ENCODE results near the gene TPP1.
A peak's percentile ranks its signal among the peaks of the same experiment; 100 is the strongest.

The TPP1 gene

GRCh38 chr11:6611092-6611962 lies 7.9 kb downstream of the TPP1 start:
- peak overlapping the region; percentile 80 for H3K4me3 ChIP-seq (ENCODE audit: low read depth, low read length)
- DNase-seq (ENCODE audit: low read depth): peak; percentile 51
- TF ChIP-seq, protein P1, sequence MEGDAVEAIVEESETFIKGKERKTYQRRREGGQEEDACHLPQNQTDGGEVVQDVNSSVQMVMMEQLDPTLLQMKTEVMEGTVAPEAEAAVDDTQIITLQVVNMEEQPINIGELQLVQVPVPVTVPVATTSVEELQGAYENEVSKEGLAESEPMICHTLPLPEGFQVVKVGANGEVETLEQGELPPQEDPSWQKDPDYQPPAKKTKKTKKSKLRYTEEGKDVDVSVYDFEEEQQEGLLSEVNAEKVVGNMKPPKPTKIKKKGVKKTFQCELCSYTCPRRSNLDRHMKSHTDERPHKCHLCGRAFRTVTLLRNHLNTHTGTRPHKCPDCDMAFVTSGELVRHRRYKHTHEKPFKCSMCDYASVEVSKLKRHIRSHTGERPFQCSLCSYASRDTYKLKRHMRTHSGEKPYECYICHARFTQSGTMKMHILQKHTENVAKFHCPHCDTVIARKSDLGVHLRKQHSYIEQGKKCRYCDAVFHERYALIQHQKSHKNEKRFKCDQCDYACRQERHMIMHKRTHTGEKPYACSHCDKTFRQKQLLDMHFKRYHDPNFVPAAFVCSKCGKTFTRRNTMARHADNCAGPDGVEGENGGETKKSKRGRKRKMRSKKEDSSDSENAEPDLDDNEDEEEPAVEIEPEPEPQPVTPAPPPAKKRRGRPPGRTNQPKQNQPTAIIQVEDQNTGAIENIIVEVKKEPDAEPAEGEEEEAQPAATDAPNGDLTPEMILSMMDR (conservative IDR thresholded peaks at IDR 0.05; ENCODE audit: low read depth, low read length): no peak

DNA sequence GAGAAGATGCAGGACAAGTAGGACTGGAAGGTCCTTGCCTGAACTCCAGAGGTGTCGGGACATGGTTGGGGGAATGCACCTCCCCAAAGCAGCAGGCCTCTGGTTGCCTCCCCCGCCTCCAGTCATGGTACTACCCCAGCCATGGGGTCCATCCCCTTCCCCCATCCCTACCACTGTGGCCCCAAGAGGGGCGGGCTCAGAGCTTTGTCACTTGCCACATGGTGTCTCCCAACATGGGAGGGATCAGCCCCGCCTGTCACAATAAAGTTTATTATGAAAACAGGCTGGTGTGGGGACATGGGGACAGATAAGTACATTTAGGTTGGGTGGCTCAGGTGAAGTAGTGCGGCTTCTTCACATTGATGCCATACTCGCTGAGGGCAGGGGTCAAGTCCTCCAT lies 8.6 kb downstream of the TPP1 start:
- TF ChIP-seq, protein P1 (conservative IDR thresholded peaks at IDR 0.05; ENCODE audit: low read depth, low read length): no peak
- DNase-seq (ENCODE audit: low read depth): no peak
- no peak overlapping the region for H3K4me3 ChIP-seq (ENCODE audit: low read depth, low read length)

DNA sequence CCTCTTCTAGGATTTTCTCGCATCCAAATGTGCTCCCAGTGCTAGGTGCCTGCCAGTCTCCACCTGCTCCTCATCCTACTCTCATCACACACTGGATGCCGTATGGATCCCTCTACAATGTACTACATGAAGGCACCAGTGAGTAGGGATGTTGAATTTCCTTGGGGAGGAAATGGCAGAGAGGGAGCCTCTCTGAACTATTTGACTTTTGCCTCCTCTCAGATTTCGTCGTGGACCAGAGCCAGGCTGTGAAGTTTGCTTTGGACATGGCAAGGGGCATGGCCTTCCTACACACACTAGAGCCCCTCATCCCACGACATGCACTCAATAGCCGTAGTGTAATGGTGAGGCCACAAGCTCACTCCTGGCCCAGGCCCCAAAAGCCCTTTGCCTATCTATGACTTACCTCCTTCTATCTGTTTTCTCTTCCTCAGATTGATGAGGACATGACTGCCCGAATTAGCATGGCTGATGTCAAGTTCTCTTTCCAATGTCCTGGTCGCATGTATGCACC lies 9.7 kb downstream of the TPP1 start:
- TF ChIP-seq, protein P1 (conservative IDR thresholded peaks at IDR 0.05; ENCODE audit: low read depth, low read length): no peak
- no peak overlapping the region for H3K4me3 ChIP-seq (ENCODE audit: low read depth, low read length)
- no peak for DNase-seq (ENCODE audit: low read depth)

DNA sequence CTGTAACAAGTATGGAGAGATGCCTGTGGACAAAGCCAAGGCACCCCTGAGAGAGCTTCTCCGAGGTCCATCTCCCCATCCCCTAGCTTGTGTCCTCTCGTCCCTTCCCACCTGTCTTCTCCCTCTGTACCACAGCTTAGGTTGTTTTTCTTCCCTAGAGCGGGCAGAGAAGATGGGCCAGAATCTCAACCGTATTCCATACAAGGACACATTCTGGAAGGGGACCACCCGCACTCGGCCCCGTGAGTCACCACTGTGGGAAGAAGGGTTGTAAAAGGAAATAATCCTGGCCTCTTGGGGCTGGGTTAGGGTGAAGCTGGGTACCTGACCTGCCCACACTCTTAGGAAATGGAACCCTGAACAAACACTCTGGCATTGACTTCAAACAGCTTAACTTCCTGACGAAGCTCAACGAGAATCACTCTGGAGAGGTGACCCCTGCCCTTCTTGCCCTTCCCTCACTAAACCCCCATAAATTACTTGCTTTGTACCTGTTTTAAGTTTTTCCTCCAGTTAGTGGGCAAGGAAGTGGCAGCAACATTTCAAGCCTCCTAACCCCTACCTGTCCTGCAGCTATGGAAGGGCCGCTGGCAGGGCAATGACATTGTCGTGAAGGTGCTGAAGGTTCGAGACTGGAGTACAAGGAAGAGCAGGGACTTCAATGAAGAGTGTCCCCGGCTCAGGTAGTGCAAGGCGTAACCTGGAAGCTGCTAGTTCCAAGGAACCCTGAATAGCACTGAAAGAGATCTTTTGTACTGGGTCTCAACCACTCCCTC lies 10.3 kb downstream of the TPP1 start:
- no peak for DNase-seq (ENCODE audit: low read depth)
- TF ChIP-seq, protein P1 (conservative IDR thresholded peaks at IDR 0.05; ENCODE audit: low read depth, low read length): no peak
- no peak overlapping the region for H3K4me3 ChIP-seq (ENCODE audit: low read depth, low read length)

DNA sequence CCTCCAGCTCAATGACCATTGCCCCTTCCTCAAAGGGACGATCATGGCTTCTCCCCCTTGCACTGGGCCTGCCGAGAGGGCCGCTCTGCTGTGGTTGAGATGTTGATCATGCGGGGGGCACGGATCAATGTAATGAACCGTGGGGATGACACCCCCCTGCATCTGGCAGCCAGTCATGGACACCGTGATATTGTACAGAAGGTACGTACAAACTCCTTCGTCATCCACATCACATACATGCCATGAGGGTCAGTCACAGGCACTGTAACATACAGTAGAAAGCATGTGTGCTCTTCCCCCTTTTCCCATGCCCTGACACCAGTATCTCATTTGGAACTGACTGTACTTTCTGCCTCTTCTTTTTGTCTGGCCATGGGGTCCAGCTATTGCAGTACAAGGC lies 11.2 kb downstream of the TPP1 start:
- no peak for DNase-seq (ENCODE audit: low read depth)
- no peak overlapping the region for H3K4me3 ChIP-seq (ENCODE audit: low read depth, low read length)
- TF ChIP-seq, protein P1 (conservative IDR thresholded peaks at IDR 0.05; ENCODE audit: low read depth, low read length): no peak

GRCh38 chr11:6607190-6607795 lies 11.9 kb downstream of the TPP1 start:
- TF ChIP-seq, protein P1 (conservative IDR thresholded peaks at IDR 0.05; ENCODE audit: low read depth, low read length): no peak
- H3K4me3 ChIP-seq (ENCODE audit: low read depth, low read length): peak overlapping the region; percentile 3
- DNase-seq (ENCODE audit: low read depth): no peak
